Stimulated activated naive CD8-positive, alpha-beta T cell treated with anti-CD3 and anti-CD28 coated beads, Interleukin-15, amount 100 ng/mL, for 72 hours (primary cell): ENCODE results near the gene HDAC7.
"Not testable (repeated sequence)": the region's sequence is repeated elsewhere in the genome, so short reads cannot be mapped to it uniquely, and the experiment has no call there.

Experiments
- ATAC-seq: fragments of 150-1000 bp; cut with Tn5 transposase; 2 replicates; pipeline ENCODE4 v1.10.0; 2021; ENCODE audit warnings: mild to moderate bottlenecking, moderate library complexity
- DNase-seq, 2 donors: peaks; one replicate each; pipeline ENCODE4 v3.0.0; 2021 to 2022
- H3K27ac Mint-ChIP-seq, 2 donors: one replicate each; pipeline ENCODE4 v1.8.0; 2022; ENCODE audit warnings: mild to moderate bottlenecking in 2 of 2, mixed read lengths in 2 of 2, moderate library complexity in 2 of 2
- H3K27me3 Mint-ChIP-seq: one replicate; pipeline ENCODE4 v1.8.0; 2022; ENCODE audit warnings: mixed read lengths
- H3K4me1 Mint-ChIP-seq: one replicate; pipeline ENCODE4 v1.8.0; 2022; ENCODE audit warnings: mild to moderate bottlenecking, mixed read lengths
- H3K4me3 Mint-ChIP-seq, 2 donors: one replicate each; pipeline ENCODE4 v1.8.0; 2022; ENCODE audit warnings: mild to moderate bottlenecking in 2 of 2, mixed read lengths in 2 of 2, moderate library complexity in 1 of 2
- H3K9me3 Mint-ChIP-seq, 2 donors: one replicate each; pipeline ENCODE4 v1.8.0; 2022; ENCODE audit warnings: mixed read lengths in 2 of 2

HDAC7 gene

DNA sequence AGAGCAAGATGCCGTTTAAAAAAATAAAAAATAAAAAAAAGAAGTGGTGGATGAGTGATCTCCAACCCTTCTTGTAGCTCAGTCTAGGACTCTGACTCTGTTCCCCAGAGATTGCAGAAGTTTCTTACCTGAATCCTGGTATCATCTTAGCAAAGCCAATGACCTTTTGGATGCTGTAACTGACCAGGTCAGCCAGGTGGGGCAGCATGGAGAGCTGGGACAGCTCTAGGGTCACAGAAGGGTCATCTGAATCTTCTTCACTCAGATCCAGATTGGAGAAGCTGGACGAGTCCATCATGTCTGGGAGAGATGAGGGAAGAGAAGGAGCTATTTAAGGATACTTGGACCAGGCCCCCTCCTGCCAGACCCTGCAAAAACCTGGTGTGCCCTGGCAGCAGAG is 35.8 kb upstream of the HDAC7 start:
- no peak overlapping the region for H3K27ac Mint-ChIP-seq
- H3K27me3 Mint-ChIP-seq = no peaks in the 10 kb centered on the region
- no peak for DNase-seq
- ATAC-seq = no peak
- H3K4me3 Mint-ChIP-seq = no peak overlapping the region
- no peaks in the 10 kb centered on the region for H3K9me3 Mint-ChIP-seq
- peaks cover 50% of the 10 kb centered on the region for H3K4me1 Mint-ChIP-seq

DNA sequence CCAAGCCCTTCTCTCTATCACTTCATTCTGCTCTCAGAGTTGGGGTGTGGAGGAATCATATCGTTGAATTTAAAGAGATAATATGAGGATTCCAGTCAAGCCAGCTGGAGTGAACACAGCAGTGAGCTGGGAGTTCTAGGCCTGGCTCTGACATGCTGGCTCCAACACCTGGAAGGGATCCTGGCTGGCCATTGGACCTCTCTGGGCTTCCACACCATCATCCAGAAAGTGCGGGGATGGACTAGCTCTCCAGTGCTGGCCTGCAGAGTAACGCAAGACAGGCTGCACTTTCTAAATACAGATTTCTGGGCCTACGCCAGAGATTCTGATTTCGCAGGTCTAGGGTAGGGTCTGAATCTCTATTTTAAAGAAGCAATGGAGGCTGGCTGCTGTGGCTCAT is 34.8 kb upstream of the HDAC7 start:
- H3K27me3 Mint-ChIP-seq = no peaks in the 10 kb centered on the region
- no peak overlapping the region for H3K4me3 Mint-ChIP-seq
- no peak overlapping the region for H3K27ac Mint-ChIP-seq
- peaks cover 45% of the 10 kb centered on the region for H3K4me1 Mint-ChIP-seq
- H3K9me3 Mint-ChIP-seq = no peaks in the 10 kb centered on the region
- ATAC-seq = no peak
- DNase-seq = no peak

DNA sequence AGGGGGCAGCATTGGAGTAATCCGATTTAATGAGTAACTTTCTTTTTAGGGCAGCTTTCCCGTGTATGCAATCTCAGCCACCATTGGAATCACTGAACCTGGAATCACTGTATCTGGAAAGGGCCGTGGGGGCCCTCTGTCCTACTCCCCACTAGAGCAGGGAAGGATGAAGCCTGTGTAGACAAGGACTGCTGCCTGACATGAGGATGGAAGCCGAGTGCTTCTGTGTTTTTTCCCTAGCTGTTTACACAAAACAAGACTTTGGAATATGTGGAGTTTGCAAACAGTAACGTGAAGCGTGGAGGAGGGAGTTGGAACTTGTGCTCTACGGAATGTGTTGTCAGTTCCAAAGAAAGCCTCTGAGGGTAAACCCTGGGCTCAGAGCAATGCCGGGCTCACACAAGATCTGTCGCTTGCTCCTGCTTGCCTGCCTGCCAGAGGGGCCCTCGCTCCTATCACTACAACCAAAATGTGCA is 32.4 kb upstream of the HDAC7 start:
- ATAC-seq = no peak
- no peak overlapping the region for H3K4me3 Mint-ChIP-seq

DNA sequence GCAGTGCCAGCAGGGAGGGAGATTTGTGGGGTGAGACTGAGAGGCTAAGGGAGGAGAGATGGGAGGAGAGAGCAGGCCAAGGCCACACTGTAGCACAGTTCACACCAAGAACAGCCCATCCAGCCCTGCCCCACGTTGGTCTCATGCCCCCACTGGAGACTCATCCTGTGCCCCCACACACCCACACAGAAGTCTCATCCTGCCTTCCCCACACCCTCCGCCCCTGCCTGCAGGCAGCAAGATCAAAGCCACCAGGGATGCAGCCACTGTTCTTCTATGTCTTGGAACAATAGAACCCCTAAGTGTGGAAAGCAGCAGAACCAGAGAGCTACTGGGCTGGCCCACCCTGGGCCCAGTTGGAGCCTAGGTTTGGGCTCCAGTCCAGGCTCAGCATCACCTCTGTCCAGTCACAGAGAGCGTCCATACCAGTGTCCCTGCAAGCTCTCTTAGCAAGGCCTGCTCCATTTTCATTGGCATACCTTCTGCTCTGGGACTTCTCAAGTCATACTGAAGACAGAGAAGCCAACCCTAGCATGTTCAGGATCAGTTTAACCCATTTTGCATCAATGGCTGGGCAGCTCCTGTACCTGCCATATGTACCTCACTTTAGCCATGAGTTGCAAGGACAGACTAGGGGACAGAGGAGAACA is 31.7 kb upstream of the HDAC7 start:
- peak overlapping the region in 1 of 2 donors; percentile 41 for H3K27ac Mint-ChIP-seq
- no peak overlapping the region for H3K4me3 Mint-ChIP-seq
- H3K27me3 Mint-ChIP-seq = no peaks in the 10 kb centered on the region
- no peaks in the 10 kb centered on the region for H3K9me3 Mint-ChIP-seq
- ATAC-seq (peak; percentile 43), DNase-seq (no peak)
- H3K4me1 Mint-ChIP-seq = peaks cover 23% of the 10 kb centered on the region

More for the DNA sequence above, 32.4 kb upstream of the HDAC7 start:
- no peaks in the 10 kb centered on the region for H3K27me3 Mint-ChIP-seq
- H3K9me3 Mint-ChIP-seq = no peaks in the 10 kb centered on the region
- no peak for DNase-seq
- H3K4me1 Mint-ChIP-seq = peaks cover 23% of the 10 kb centered on the region
- peak overlapping the region; percentile 6 to 8 for H3K27ac Mint-ChIP-seq

DNA sequence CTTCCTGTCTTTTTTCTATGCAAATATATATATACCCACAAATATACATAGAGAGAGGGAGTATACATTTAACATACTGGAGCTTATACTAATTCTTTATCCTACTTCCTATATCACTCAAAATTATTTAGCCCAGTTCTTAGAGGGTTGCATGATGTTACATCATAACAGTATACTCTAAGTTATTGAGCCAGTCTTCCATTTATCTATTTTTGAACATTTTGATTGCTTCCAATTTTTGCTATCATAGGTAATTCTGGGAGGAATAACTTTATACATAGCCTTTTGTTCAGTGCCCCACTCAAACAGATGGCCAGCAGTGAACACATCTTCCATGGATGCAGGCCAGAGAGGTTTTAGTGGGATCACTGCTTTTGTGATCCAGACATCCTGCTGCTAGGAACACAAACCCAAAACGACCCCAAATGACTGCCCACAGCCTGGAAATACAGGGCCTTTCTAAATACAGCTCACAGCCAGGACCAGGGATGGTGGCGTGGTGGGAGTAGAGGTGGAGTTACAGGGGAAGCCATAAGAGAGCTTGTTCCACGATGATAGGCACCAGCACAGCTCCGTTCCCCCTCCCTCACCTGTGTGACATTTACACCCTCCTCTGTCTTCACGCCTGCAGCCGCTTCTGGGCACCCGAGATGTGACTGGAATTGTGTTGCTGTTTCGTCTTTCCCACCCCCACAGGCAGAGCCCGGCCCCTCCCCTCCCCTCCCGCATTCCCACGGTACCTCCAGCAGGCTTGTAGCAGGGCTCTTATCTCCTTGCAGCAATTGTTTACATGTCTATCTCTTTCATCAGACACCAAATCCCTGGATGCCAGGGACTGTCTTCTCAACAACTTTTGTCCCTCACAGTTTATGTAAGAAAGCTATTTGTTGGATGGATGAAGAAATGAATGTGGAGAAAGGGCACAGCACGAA is 30.7 kb upstream of the HDAC7 start:
- no peaks in the 10 kb centered on the region for H3K27me3 Mint-ChIP-seq

DNA sequence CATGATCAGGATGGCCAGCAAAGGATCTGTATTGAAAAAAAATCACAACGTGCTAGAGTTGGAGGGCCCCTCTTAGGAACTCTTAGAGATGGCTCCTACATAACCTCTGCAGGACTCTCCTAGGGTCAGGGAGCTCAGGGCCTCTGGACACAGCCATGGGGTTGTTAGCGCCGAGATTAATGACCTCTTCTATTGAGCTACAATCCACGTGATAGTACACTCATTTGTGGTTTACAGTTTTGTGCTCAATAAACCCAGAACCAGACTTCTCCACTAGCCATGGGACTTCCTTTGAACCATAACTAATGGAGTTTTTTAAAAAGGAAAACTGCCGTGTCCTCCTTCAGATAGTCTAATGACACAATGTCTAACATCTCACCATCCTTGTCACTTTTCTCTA is 29.6 kb upstream of the HDAC7 start:
- Mint-ChIP-seq H3K27ac (no peak overlapping the region), H3K27me3 (no peaks in the 10 kb centered on the region), H3K4me3 (no peak overlapping the region), H3K4me1 (peaks cover 23% of the 10 kb centered on the region), H3K9me3 (no peaks in the 10 kb centered on the region)
- DNase-seq (no peak), ATAC-seq (no peak)

More for the DNA sequence above, 30.7 kb upstream of the HDAC7 start:
- DNase-seq = no peak
- no peak for ATAC-seq
- Mint-ChIP-seq H3K4me1 (peaks cover 23% of the 10 kb centered on the region), H3K27ac (peak overlapping the region; percentile 84), H3K9me3 (no peaks in the 10 kb centered on the region), H3K4me3 (no peak overlapping the region)

DNA sequence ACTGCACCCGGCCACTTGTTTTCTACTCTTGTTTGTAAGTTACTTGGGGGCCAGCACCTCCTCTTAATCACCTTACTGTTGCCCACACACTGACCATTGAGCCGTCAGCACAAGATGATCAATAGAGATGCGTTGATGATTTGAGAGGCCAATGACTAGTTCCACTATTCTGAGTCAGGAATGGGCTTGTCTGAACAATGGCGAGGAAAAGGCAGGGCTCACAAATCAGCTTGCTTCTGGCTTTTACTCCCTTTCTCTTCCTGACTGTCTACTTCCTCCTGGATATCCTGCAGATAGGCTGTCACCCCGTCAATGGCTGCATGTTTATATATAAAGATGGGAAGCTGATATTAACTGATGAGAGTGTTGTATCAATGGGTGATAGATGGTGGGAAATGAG is 29.1 kb upstream of the HDAC7 start:
- H3K9me3 Mint-ChIP-seq = no peaks in the 10 kb centered on the region
- no peak overlapping the region for H3K27ac Mint-ChIP-seq
- H3K27me3 Mint-ChIP-seq = no peaks in the 10 kb centered on the region
- peaks cover 23% of the 10 kb centered on the region for H3K4me1 Mint-ChIP-seq
- no peak overlapping the region for H3K4me3 Mint-ChIP-seq
- DNase-seq (no peak), ATAC-seq (no peak)

DNA sequence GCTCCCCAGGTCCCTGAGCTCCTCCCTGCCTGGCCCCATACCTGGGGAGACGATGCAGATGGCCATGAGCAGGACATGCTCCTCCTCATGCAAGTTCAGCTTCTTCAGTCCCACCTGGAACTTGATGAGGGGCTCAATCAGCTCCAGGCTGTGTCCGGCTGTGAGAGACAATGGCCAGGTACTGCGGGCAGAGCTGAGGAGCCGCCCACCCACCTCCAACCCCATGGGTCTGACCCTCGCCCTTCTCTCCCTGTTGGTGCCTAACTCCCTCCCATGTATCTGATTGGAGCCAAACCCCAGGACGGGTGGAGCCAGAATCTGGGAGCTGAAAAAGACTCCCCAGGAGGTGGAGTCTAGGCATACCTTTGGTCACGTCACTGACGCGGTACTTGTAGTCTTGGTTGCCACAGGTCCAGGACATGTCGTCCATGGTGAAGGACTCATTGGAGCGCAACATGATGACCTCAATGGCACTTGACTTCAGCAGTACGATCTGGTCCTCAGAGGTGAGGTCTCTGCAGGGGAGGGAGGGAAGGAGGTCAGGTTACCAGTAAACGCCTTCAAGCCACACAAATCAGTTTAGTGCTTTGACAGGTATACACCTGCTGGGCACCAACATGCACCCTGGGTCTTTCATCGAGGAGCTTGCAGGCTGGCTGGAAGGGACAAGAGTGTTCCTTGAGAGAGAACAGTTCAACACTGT is 26.7 kb upstream of the HDAC7 start:
- Mint-ChIP-seq H3K27ac (peak overlapping the region in 1 of 2 donors; percentile 7), H3K27me3 (no peaks in the 10 kb centered on the region), H3K4me1 (peaks cover 18% of the 10 kb centered on the region), H3K9me3 (no peaks in the 10 kb centered on the region), H3K4me3 (no peak overlapping the region)
- DNase-seq = no peak
- ATAC-seq = no peak

DNA sequence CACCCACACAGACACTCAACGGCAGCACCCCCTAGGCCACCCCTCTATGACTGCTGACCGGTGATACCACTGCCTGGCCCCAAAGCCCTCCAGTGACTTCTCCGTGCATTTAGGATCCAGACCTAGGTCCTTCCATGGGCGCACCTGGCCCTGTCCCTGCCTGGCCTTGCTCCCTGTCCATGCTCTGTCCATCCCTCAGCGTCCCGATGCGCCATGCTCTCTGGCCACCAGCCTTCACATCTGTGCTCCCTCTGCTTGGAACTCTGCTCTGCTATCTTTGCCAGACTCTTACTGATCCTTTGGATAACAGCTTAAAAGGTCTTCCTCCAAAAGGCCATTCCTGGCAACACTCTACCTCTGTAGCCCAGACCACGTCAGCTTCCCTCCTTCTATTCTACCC is 25.4 kb upstream of the HDAC7 start:
- no peaks in the 10 kb centered on the region for H3K9me3 Mint-ChIP-seq
- ATAC-seq (peak; percentile 12), DNase-seq (no peak)
- H3K27ac Mint-ChIP-seq = no peak overlapping the region
- no peak overlapping the region for H3K4me3 Mint-ChIP-seq
- H3K4me1 Mint-ChIP-seq = peaks cover 8% of the 10 kb centered on the region
- H3K27me3 Mint-ChIP-seq = no peaks in the 10 kb centered on the region

DNA sequence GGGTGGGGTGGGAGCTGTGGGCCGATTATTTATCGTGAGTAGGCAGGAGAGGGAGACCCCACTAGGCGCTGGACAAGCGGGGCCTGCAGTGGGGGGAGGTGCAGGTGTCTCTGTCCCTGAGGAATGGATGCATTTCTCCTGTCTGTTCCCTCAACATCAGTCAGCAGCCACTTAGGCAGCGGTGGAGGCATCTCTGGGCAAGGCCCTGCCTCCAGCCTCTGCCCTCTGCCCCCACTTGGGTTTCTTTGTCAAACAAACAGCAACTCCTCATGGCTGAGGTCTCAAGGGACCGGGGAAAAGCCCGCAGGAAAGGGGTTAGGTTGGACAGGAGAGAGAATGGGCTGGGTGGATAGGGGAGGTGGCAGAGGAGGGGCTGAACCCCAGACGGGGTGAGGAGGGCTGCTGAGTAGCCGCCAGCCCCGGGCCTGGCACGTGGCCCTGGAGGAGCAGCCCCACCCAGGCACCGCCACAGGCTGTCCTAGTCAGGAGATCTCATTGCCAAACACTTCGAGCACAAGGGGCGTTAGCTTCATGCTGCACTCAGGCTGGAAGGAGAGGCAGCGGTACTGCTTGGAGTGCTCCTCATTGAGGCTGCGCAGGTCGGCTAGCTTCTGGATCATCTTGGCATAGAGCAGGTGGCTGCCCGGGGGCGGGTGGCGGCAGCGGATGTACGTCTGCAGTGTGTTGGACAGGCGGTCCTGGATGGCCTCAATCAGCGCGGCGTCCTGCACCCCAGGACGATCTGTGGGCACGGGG is 24.7 kb upstream of the HDAC7 start:
- H3K27ac Mint-ChIP-seq = peak overlapping the region in 1 of 2 donors; percentile 74
- peaks cover 7% of the 10 kb centered on the region for H3K4me1 Mint-ChIP-seq
- H3K27me3 Mint-ChIP-seq = no peaks in the 10 kb centered on the region
- H3K9me3 Mint-ChIP-seq = no peaks in the 10 kb centered on the region
- DNase-seq (no peak), ATAC-seq (peak; percentile 27)
- no peak overlapping the region for H3K4me3 Mint-ChIP-seq

DNA sequence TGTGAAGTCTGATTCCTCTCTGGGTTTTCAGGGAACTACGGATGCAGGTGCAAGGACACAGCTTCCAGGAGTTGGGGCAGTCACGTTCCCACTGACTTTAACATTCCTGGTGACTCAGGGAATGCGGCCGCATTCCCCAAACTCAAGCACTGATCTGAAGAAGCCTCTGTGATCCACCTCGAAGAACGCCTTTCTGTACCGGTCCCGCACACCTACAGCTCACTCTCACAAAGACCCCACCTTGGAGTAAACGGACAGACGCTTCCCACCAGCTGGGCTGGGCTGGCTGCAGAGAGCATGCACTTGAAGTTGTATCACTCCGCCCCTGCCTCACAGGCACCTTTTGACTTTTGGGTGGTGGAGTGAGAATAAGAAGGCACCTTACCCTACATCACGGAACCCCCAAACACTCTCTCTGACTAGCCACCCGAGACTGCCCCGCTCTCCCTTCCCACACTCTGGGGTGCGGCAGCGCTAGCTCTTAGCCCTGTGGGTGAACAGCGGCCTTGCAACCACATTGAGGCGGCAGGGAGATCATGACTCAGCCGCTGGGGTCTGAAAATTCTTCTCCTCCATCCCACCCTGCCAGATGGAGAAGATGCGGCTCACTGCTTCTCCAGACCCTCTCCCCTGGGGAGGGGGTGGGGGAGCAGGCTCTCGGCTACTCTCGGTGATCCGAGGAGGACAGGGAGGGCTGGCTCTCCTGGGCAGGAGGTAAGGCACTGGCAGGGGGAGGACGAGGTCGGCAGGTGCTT is 23.7 kb upstream of the HDAC7 start:
- no peak overlapping the region for H3K4me3 Mint-ChIP-seq
- no peaks in the 10 kb centered on the region for H3K9me3 Mint-ChIP-seq

DNA sequence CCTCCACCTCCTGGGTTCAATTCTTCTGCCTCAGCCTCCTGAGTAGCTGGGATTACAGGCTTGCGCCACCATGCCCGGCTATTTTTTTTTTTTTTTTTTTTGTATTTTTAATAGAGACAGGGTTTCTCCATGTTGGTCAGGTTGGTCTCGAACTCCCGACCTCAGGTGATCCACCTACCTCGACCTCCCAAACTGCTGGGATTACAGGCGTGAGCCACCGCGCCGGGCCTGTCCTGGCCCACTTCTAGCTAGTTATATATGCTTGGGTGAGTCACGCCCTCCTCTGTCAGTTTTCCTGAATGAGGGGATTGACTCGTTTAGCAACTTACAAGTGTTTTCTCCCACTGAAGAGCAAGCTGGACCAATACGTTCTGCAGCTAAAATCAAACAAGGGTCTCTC is 22.8 kb upstream of the HDAC7 start:
- not testable (repeated sequence) for H3K4me3 Mint-ChIP-seq, H3K27me3 Mint-ChIP-seq, H3K9me3 Mint-ChIP-seq, H3K27ac Mint-ChIP-seq, ATAC-seq, DNase-seq
- H3K4me1 Mint-ChIP-seq = peaks cover 25% of the 10 kb centered on the region

More for the DNA sequence above, 23.7 kb upstream of the HDAC7 start:
- ATAC-seq (no peak), DNase-seq (no peak)
- H3K4me1 Mint-ChIP-seq = peaks cover 17% of the 10 kb centered on the region
- H3K27ac Mint-ChIP-seq = peak overlapping the region in 1 of 2 donors; percentile 44
- H3K27me3 Mint-ChIP-seq = no peaks in the 10 kb centered on the region

DNA sequence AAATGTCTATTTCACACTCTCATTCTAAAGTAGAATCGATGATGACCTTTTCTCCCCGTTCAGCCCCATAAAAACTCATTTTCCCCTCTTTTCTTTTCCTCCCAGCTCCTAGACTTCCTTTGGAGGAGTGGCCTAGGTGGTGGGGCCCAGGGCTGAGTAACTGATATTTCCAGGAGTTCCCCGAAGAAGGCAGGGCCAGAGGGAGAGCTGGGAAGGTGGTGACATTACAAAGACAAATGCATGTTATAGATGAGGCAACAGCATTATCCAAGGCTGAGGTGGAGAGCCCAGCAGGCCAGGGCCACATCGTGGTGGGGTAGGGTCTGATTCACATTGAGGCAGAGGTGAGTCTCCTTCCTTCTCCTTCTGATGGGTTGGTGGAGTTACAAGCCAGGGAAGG is 22.2 kb upstream of the HDAC7 start:
- no peak for DNase-seq
- no peaks in the 10 kb centered on the region for H3K9me3 Mint-ChIP-seq
- peaks cover 32% of the 10 kb centered on the region for H3K4me1 Mint-ChIP-seq
- no peak overlapping the region for H3K4me3 Mint-ChIP-seq
- no peak for ATAC-seq
- H3K27me3 Mint-ChIP-seq = no peaks in the 10 kb centered on the region
- H3K27ac Mint-ChIP-seq = no peak overlapping the region

DNA sequence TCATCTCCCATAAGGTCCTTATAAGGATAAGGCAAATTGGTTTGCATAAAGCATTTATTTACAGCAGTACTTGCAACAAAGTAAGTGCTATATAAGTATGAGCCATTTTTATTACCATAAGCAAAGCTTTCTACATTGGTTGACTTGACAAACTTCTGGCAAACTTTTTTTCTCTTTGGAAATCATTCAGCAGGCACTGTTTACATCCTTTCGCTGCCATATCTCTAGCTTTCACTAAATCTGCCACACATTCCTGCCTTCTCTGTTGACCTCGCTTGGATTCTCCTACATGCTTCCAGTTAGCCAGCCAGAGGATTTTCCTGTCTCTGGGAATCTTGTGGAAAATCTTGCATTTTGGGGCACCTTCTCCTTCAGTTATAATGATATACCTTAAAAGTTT is 21.8 kb upstream of the HDAC7 start:
- ATAC-seq = no peak
- DNase-seq = no peak
- H3K4me3 Mint-ChIP-seq = no peak overlapping the region
- H3K4me1 Mint-ChIP-seq = peaks cover 36% of the 10 kb centered on the region
- H3K9me3 Mint-ChIP-seq = no peaks in the 10 kb centered on the region
- no peaks in the 10 kb centered on the region for H3K27me3 Mint-ChIP-seq
- H3K27ac Mint-ChIP-seq = no peak overlapping the region
